Renal cortex interstitium (tissue), 3 donors: ENCODE measurements around the gene COMMD6. TPM values are rescaled to one million over a fixed set of nuclear protein-coding genes. Genes with fewer than 3 reads are reported as not detected.

Source experiments
- polyA plus RNA-seq, 3 donors: library from polyadenylated mRNA; unstranded; fragments of 120-200 nt; gene quantifications; one replicate each; pipeline ENCODE4 v1.2.1, GENCODE V29; 2013; ENCODE audit not compliant: insufficient read length in 3 of 3

The COMMD6 gene
- polyA plus RNA-seq, 3 donors: 205 to 265 (median 255) TPM

Other genes starting within 250 kb of the COMMD6 start
- 10 to 100 TPM; 45.6 to 59.9 (median 47.5) TPM for gene TBC1D4, start 55.7 kb downstream of the COMMD6 start, polyA plus RNA-seq
- 10 to 100 TPM; 30.0 to 38.7 (median 30.1) TPM for gene UCHL3, start 11.9 kb upstream of the COMMD6 start, polyA plus RNA-seq
- 100 to 1,000 TPM in 1 of 3 donors, 10 to 100 TPM in 2; 75.1 to 110 (median 90.1) TPM for gene LMO7, start 98.5 kb upstream of the COMMD6 start, polyA plus RNA-seq